Endothelial cell of coronary artery (primary cell): ENCODE data around the gene NPAS1. TPM values are rescaled to one million over a fixed set of nuclear protein-coding genes. Genes with fewer than 3 reads are reported as not detected.

Experiments used
- total RNA-seq: library from RNA; depleted of rRNA; stranded (reverse); fragments of >200 nt; gene quantifications from 2 replicates; pipeline ENCODE4 v1.2.3, GENCODE V29; 2014

NPAS1 gene, protein sequence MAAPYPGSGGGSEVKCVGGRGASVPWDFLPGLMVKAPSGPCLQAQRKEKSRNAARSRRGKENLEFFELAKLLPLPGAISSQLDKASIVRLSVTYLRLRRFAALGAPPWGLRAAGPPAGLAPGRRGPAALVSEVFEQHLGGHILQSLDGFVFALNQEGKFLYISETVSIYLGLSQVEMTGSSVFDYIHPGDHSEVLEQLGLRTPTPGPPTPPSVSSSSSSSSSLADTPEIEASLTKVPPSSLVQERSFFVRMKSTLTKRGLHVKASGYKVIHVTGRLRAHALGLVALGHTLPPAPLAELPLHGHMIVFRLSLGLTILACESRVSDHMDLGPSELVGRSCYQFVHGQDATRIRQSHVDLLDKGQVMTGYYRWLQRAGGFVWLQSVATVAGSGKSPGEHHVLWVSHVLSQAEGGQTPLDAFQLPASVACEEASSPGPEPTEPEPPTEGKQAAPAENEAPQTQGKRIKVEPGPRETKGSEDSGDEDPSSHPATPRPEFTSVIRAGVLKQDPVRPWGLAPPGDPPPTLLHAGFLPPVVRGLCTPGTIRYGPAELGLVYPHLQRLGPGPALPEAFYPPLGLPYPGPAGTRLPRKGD
- total RNA-seq, result 0.75 TPM in 1 of 2 replicates, not detected in the other

DNA sequence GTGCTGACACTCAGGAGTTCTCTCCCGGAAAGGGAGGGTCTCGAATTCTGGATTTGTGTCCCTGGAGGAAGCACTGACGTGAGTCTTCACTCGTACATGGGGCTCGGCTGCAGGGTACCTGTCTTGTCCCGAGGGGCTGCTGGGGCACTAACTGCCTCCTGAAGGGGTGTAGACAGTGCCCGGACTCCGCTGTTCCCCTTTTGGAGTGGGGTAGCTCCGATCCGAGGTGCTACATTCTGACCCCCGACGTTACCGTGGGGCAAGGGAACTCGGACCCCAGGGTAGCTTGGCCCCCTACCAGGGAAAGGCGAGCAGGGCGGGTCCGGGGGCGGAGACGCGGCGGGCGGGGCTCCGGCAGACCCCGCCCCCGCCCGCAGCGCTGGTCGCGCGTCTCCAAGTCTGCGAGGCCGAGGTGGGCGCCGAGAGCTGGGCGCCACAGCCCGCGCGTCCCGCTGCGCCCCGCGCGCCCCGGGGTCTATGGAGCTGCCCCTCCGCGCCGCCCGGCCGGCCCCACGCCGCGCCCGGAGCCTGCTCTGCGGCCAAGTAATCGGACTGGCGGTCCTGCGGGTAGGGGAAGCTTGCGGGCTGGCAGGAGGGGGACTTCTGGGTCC, at the start of gene NPAS1:
Gene NPAS1 (plus strand): TSS at position 407 of the 611 bp plus-strand sequence. CDS start 1,211 bp downstream, outside the sequence.

Other genes with a start within 250 kb of the NPAS1 start
- 43.4 and 89.5 TPM in 2 replicates for gene SLC1A5, start 231.2 kb upstream of the NPAS1 start, total RNA-seq
- 168 and 246 TPM in 2 replicates for gene AP2S1, start 169.0 kb upstream of the NPAS1 start, total RNA-seq
- 19.6 and 31.5 TPM in 2 replicates for gene ARHGAP35, start 158.8 kb upstream of the NPAS1 start, total RNA-seq
- 23.7 and 34.5 TPM in 2 replicates for gene TMEM160, start 28.8 kb downstream of the NPAS1 start, total RNA-seq
- gene ZC3H4, start 93.9 kb downstream of the NPAS1 start, total RNA-seq, result 12.1 and 13.6 TPM in 2 replicates
- 124 and 173 TPM in 2 replicates for gene SAE1, start 111.0 kb downstream of the NPAS1 start, total RNA-seq
- gene BBC3, start 211.4 kb downstream of the NPAS1 start, total RNA-seq, result 14.2 and 21.8 TPM in 2 replicates
- 5.0 and 5.6 TPM in 2 replicates for gene CCDC9, start 236.7 kb downstream of the NPAS1 start, total RNA-seq